Measurements from ENCODE around the gene PCMT1. TPM values are rescaled to one million over a fixed set of nuclear protein-coding genes. Genes with fewer than 3 reads are reported as not detected.

The PCMT1 gene
- total and polyA plus RNA-seq, 9 of the 15 experiments (the other 6 are each of a cell fraction or from before 2014, with no cell fraction given) = 217 to 541 (median 327) TPM

GRCh38 chr6:149761438-149761837, 11.9 kb downstream of the PCMT1 start (continued):
- TF ChIP-seq REST (IDR thresholded peaks at IDR 0.05; ENCODE audit: borderline replicate concordance) (no peak), REST (CRISPR knock-in tag; IDR thresholded peaks at IDR 0.05; ENCODE audit: low read depth) (no peak), ZKSCAN3 (CRISPR knock-in tag; IDR thresholded peaks at IDR 0.05) (no peak), ESRRA (IDR thresholded peaks at IDR 0.05; ENCODE audit: borderline replicate concordance, low read depth) (peak; percentile 61; the same call in 1 of the 2 replicates), GABPA (tag; conservative IDR thresholded peaks at IDR 0.05; ENCODE audit: low read depth) (no peak), TAF1 (IDR thresholded peaks at IDR 0.05; ENCODE audit: control insufficient read depth, extremely low read depth, insufficient read depth, low read length, severe bottlenecking) (no peak), TRIM24 (IDR thresholded peaks at IDR 0.05) (no peak), EP300 (IDR thresholded peaks at IDR 0.05; ENCODE audit: low read length) (peak; percentile 39; the same call in 1 of the 2 replicates), TCF3 (CRISPR knock-in tag; IDR thresholded peaks at IDR 0.05) (no peak), KAT7 (CRISPR knock-in tag; IDR thresholded peaks at IDR 0.05; ENCODE audit: borderline replicate concordance) (no peak), HES1 (IDR thresholded peaks at IDR 0.05; ENCODE audit: low read depth) (peak; percentile 62; the same call in 1 of the 2 replicates), PBX2 (CRISPR knock-in tag; IDR thresholded peaks at IDR 0.05; ENCODE audit: low read depth) (no peak), PBX2 (tag; conservative IDR thresholded peaks at IDR 0.05; ENCODE audit: low read depth) (peak; percentile 52), HMBOX1 (IDR thresholded peaks at IDR 0.05) (peak; percentile 62; the same call in 1 of the 2 replicates), FOXA3 (CRISPR knock-in tag; conservative IDR thresholded peaks at IDR 0.05 in 1 of 2, IDR thresholded peaks at IDR 0.05 in 1 of 2) (peak in 1 of 2 experiments; percentile 70; a peak in 2 of 4 replicates), EZH2 (IDR thresholded peaks at IDR 0.05; ENCODE audit: borderline replicate concordance, low read depth, low read length) (no peak)
